ENCODE measurements around the gene RLF. TPM values are rescaled to one million over a fixed set of nuclear protein-coding genes. Genes with fewer than 3 reads are reported as not detected.

The RLF gene
- total and polyA plus RNA-seq, 2 donors (not counting 1 experiment from before 2014, with no cell fraction given) = 7.8 to 21.9 TPM

- POLR2A ChIA-PET = no interaction called here
- intact Hi-C loops (cut with micrococcal nuclease) = no loop called here
- TF ChIP-seq EZH2 (IDR thresholded peaks at IDR 0.05; ENCODE audit: borderline replicate concordance, insufficient read depth, low read depth, low read length, poor library complexity, severe bottlenecking) (no peak), CTCF (IDR thresholded peaks at IDR 0.05) (no peak)
- no peaks in the 10 kb centered on the region for H3K27me3 Mint-ChIP-seq
- Histone ChIP-seq H4K20me1 (ENCODE audit: control insufficient read depth, insufficient read depth, low read length, poor library complexity, severe bottlenecking) (no peaks in the 10 kb centered on the region), H3K4me1 (ENCODE audit: control insufficient read depth in 2 of 2, insufficient read depth in 2 of 2, low read length in 2 of 2) (no peaks in the 10 kb centered on the region), H3K79me2 (ENCODE audit: control insufficient read depth, insufficient read depth, low read length) (no peaks in the 10 kb centered on the region), H3K4me2 (replicated peaks; ENCODE audit: low read depth, low read length, poor library complexity, severe bottlenecking) (no peak overlapping the region), H3K27ac (ENCODE audit: low read length in 2 of 2) (no peak overlapping the region), H3K27me3 (replicated peaks in 1 of 4; ENCODE audit: control extremely low read depth in 1 of 4, control insufficient read depth in 3 of 4, insufficient read depth in 4 of 4, low read length in 3 of 4) (no peaks in the 10 kb centered on the region), H3K36me3 (replicated peaks in 1 of 2; ENCODE audit: control extremely low read depth in 1 of 2, control insufficient read depth in 1 of 2, extremely low read depth in 1 of 2, insufficient read depth in 2 of 2, low read length in 1 of 2) (peaks cover 11 to 36% of the 10 kb centered on the region in 2 experiments), H3K4me3 (ENCODE audit: control extremely low read depth in 1 of 5, extremely low read depth in 1 of 5, insufficient read depth in 1 of 5, low read depth in 2 of 5, low read length in 4 of 5) (no peak overlapping the region), H3K9ac (ENCODE audit: low read length) (no peak overlapping the region), H2AFZ (ENCODE audit: insufficient read depth, low read depth, low read length, poor library complexity, severe bottlenecking) (no peak overlapping the region), H3K9me3 (ENCODE audit: control extremely low read depth in 1 of 3, control insufficient read depth in 2 of 3, insufficient read depth in 1 of 3, low read length in 2 of 3) (no peaks in the 10 kb centered on the region)
- peaks cover 8% of the 10 kb centered on the region for H3K4me1 Mint-ChIP-seq
- H3K27ac Mint-ChIP-seq = no peak overlapping the region
- no peaks in the 10 kb centered on the region for H3K9me3 Mint-ChIP-seq (ENCODE audit: insufficient read depth)
- DNase-seq (no peak), ATAC-seq (ENCODE audit: low read depth) (no peak)
- WGBS (ENCODE audit: insufficient coverage) = no CpG with 5 or more reads among the region's 1 CpG
- CTCF ChIA-PET = interaction anchor here (0.7 to 1.7 kb wide), 3 partner anchors 55 to 98 kb away, joined by 3 to 5 read pairs (median 3); no protein-coding TSS in a partner anchor
- no peak overlapping the region for H3K4me3 Mint-ChIP-seq
Measured at GRCh38 chr1:40239626-40240025, 78.4 kb downstream of the RLF start.

GRCh38 chr1:40240390-40240789 lies 79.2 kb downstream of the RLF start:
- no peak overlapping the region for H3K4me3 Mint-ChIP-seq
- WGBS (ENCODE audit: insufficient coverage) = 100% methylated on average over 2 of the region's 2 CpGs
- DNase-seq = no peak
- intact Hi-C loops (cut with micrococcal nuclease) = no loop called here
- H3K27me3 Mint-ChIP-seq = no peaks in the 10 kb centered on the region
- Histone ChIP-seq H3K9me3 (ENCODE audit: control extremely low read depth in 1 of 3, control insufficient read depth in 2 of 3, insufficient read depth in 1 of 3, low read length in 2 of 3) (no peaks in the 10 kb centered on the region), H4K20me1 (ENCODE audit: control insufficient read depth, insufficient read depth, low read length, poor library complexity, severe bottlenecking) (no peaks in the 10 kb centered on the region), H3K9ac (ENCODE audit: low read length) (no peak overlapping the region), H3K36me3 (replicated peaks in 1 of 2; ENCODE audit: control extremely low read depth in 1 of 2, control insufficient read depth in 1 of 2, extremely low read depth in 1 of 2, insufficient read depth in 2 of 2, low read length in 1 of 2) (peaks cover 10 to 34% of the 10 kb centered on the region in 2 experiments), H3K4me3 (ENCODE audit: control extremely low read depth in 1 of 5, extremely low read depth in 1 of 5, insufficient read depth in 1 of 5, low read depth in 2 of 5, low read length in 4 of 5) (no peak overlapping the region), H3K27me3 (replicated peaks in 1 of 4; ENCODE audit: control extremely low read depth in 1 of 4, control insufficient read depth in 3 of 4, insufficient read depth in 4 of 4, low read length in 3 of 4) (no peaks in the 10 kb centered on the region), H2AFZ (ENCODE audit: insufficient read depth, low read depth, low read length, poor library complexity, severe bottlenecking) (no peak overlapping the region), H3K4me1 (ENCODE audit: control insufficient read depth in 2 of 2, insufficient read depth in 2 of 2, low read length in 2 of 2) (no peaks in the 10 kb centered on the region), H3K4me2 (replicated peaks; ENCODE audit: low read depth, low read length, poor library complexity, severe bottlenecking) (no peak overlapping the region), H3K27ac (ENCODE audit: low read length in 2 of 2) (no peak overlapping the region), H3K79me2 (ENCODE audit: control insufficient read depth, insufficient read depth, low read length) (no peaks in the 10 kb centered on the region)
- ChIA-PET CTCF (interaction anchor here (0.5 to 1.7 kb wide), 4 partner anchors 11 to 96 kb away, joined by 3 to 5 read pairs (median 3); no protein-coding TSS in a partner anchor), POLR2A (no interaction called here)
- H3K4me1 Mint-ChIP-seq = peaks cover 8% of the 10 kb centered on the region
- H3K9me3 Mint-ChIP-seq (ENCODE audit: insufficient read depth) = no peaks in the 10 kb centered on the region
- no peak for ATAC-seq (ENCODE audit: low read depth)
- H3K27ac Mint-ChIP-seq = no peak overlapping the region
- TF ChIP-seq EZH2 (IDR thresholded peaks at IDR 0.05; ENCODE audit: borderline replicate concordance, insufficient read depth, low read depth, low read length, poor library complexity, severe bottlenecking) (no peak), CTCF (IDR thresholded peaks at IDR 0.05) (no peak)

Measured in B cell (primary cell).